A172 (cell line): ENCODE measurements around the gene PCGF3. TPM values are rescaled to one million over a fixed set of nuclear protein-coding genes. Genes with fewer than 3 reads are reported as not detected.
A peak's percentile ranks its signal among the peaks of the same experiment; 100 is the strongest.

ENCODE experiments used
- DNase-seq: peaks from one replicate; pipeline ENCODE4 v3.0.0-alpha.2; 2015; ENCODE audit warnings: low spot score
- total RNA-seq: library from RNA; depleted of rRNA; stranded (reverse); fragments of >200 nt; shearing (Covaris generic); gene quantifications from 2 replicates; pipeline ENCODE4 v1.2.3, GENCODE V29; 2014; rRNA removed

The PCGF3 gene, protein sequence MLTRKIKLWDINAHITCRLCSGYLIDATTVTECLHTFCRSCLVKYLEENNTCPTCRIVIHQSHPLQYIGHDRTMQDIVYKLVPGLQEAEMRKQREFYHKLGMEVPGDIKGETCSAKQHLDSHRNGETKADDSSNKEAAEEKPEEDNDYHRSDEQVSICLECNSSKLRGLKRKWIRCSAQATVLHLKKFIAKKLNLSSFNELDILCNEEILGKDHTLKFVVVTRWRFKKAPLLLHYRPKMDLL
- 38.4 and 56.3 TPM in 2 replicates for total RNA-seq

DNA sequence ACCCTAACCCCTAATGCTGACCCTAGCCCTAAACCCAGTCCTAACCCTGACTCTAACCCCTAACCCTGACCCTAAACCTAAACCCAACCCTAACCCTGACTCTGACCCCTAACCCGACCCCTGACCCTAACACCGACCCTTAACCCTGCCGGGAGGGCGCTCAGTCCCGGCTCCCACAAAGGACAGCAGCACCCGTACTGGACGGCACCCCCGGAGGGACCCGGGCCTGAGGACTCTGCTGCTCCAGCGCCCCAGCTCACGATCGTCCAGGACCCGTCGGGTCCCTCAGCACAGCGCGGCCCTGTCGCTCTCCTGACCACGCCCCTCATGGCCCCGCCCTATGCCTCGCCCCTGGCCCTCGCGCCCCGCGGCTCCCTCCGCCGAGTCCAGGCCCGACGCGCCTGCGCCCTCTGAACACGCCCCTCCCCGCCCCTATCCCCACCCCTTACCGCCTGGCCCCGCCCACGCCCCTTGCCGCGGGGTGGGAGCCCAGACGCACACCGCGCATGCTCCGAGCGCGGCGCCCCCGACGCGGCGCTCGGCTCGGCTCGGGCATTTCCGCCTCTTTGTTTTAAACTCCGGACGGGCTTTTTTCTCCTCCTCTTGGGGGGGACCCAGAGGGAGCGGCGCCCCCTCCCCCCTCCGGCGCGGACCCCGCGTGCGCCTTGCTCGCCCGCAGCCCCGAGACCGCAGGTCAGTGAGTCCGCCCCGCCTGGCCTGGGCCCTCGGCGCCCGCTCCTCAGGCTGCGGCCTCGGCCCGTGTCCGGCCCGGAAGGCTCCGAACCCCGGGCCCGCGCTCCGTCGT is at the start of gene PCGF3:
TSS of gene PCGF3 (plus strand) at position 555 of the 805 bp plus-strand sequence. CDS start 27,849 bp downstream, outside the sequence.
- DNase-seq = peak; percentile 72

DNA sequence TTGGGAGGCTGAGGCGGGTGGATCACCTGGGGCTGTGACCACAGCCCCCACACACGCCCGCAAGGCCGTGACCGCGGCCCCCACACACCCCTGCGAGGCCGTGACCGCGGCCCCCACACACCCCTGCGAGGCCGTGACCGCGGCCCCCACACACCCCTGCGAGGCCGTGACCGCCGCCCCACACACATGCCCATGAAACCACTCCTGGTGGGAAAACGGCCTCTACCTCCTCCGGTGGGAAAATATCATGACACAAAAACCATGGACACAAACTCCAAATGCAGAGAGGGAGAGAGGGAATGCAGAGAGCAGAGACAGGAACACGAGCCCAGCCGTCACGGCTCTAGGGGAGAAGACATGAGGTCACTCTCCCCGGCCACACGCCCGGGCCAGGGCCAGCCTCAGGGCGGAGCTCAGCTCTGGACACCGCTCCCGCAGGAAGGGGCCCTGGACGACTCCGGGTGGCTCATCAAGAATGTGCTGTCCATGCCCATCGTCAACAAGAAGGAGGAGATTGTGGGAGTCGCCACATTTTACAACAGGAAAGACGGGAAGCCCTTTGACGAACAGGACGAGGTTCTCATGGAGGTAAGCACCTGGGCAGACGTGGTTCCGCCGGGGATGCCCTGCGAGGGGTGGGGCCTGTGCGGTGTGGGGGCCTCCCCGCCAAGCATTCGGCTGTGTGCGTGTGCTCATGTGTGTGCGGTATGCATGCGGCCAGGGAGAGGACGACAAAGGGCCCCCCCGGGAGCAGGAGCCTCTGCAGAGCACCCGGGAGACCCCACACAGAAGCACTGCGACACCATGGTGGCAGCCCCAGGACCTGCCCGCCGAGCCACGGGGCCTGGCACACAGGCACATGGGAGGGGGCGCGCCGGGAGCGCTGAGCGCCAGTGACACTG is 48.9 kb upstream of the PCGF3 start:
- no peak for DNase-seq

DNA sequence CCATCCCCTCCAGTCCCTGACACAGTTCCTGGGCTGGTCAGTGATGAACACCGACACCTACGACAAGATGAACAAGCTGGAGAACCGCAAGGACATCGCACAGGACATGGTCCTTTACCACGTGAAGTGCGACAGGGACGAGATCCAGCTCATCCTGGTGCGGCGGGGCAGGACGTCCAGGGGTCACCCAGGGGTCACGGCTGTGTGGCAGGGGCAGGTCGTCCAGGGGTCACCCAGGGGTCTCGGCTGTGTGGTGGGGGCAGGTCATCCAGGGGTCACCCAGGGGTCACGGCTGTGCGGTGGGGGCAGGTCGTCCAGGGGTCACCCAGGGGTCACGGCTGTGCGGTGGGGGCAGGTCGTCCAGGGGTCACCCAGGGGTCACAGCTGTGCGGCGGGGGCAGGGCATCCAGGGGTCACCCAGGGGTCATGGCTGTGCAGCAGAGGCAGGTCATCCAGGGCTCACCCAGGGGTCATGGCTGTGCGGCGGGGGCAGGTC is 48.2 kb upstream of the PCGF3 start:
- DNase-seq = no peak

DNA sequence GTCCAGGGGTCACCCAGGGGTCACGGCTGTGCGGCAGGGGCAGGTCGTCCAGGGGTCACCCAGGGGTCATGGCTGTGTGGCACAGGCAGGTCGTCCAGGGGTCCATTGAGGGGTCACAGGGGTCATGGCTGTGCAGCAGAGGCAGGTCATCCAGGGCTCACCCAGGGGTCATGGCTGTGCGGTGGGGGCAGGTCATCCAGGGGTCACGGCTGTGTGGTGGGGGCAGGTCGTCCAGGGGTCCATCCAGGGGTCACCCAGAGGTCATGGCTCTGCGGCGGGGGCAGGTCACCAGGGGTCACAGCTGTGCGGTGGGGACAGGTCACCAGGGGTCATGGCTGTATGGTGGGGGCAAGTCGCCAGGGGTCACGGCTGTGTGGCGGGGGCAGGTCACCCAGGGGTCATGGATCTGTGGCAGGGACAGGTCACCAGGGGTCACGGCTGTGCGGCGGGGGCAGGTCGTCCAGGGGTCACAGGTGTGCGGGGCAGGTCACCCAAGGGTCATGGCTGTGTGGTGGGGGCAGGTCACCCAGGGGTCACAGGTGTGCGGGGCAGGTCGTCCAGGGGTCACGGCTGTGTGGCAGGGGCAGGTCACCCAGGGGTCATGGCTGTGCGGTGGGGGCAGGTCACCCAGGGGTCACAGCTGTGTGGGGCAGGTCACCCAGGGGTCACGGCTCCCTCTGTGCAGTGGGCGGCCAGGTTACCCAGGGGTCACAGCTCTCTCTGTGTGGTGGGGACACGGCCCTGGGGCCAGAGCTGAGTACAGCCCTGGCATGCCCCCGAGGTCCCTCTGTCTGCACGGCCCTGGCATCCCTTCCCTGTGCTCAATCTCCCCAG is 47.6 kb upstream of the PCGF3 start:
- no peak for DNase-seq

DNA sequence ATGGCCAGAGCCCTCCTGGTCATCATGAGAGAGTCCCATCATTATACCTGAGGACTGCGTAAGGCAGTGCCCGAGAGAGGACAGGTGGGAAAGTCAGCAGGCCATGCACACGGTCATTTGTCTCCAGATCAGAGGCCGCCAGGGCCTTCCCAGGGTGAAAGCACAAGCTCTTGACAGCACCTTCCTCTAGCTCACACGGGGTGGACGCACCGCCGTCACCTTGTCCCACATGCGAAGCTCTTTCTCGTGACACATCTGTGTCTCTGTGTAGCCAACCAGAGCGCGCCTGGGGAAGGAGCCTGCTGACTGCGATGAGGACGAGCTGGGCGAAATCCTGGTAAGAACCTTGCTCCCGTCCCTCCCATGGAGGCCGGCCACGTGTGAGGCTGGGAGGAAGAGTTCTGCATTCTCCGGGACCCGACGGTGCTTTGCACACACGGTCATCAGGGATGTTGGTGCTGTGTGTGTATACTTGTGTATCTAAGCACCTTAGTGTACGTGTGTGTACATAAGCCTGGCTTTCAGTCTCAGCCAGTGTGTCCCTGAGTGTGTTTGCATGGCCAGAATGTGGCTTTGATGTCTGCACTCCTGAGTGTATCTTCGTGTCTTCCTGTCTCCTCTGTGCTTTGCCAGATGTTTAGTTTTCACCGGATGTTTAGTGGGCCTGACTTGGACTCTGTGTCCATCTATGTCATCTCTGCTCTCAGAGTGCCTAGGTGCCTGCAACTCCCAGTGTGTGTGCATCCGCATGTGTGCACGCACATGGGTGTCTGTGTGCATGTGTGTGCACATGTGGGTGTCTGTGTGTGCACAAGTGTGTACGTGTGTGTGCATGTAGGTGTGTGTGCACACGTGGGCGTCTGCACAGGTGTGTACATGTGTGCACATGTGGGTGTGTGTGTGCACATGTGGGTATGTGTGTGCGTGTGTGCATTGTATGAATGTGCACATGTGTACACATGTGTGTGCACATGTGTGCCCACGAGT is 46.7 kb upstream of the PCGF3 start:
- no peak for DNase-seq

DNA sequence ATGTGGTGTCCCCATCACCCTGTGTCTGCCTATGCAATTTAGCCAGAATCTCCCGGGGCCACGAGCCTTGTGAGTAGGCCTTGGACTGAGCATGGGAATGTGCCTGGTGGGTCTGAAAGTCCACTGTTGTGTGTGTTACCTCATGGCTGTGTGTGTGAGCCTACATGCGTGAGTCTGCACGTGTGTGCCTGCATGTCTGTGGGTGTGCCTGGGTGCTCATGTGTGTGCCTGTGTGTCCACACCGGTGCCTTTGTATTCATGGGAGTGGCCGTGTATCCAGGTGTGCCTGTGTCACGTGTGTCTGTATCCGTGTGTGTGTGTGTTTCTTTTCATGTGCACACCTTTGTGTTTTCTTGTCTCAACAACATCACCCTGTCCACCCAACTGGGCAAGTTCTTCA is 45.8 kb upstream of the PCGF3 start:
- no peak for DNase-seq

DNA sequence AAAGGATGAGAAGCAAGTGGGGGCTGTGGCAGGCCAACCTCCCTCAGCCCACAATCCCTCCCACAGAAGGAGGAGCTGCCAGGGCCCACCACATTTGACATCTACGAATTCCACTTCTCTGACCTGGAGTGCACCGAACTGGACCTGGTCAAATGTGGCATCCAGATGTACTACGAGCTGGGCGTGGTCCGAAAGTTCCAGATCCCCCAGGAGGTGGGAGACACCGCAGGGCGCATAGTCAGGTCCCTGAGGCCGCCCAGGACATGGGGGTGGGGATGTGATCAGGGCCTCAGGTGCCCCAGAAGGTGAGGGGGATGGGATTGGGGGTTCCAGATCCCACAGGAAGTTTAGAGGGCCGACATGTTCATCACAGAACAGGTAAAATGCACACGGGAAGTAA is 45.2 kb upstream of the PCGF3 start:
- no peak for DNase-seq

DNA sequence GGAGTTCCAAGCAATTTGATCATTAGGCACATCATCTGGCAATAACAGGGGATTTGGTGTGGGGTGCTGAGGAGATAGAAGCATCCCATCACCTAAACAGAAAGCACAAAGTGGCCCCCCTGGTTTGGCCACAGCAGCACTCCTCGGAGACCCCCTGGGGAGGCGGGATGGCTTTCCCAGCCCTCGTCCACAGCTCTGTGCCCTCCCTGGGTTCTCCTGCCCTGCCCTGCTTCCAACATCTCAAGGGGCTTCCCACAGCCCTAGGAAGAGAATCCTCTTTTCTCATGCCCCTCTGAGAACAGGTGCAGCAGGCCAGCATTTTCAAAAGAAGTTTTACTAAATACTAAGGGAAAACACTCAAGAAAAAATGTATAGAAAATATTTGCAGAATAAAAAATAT is 44.4 kb upstream of the PCGF3 start:
- DNase-seq = no peak

DNA sequence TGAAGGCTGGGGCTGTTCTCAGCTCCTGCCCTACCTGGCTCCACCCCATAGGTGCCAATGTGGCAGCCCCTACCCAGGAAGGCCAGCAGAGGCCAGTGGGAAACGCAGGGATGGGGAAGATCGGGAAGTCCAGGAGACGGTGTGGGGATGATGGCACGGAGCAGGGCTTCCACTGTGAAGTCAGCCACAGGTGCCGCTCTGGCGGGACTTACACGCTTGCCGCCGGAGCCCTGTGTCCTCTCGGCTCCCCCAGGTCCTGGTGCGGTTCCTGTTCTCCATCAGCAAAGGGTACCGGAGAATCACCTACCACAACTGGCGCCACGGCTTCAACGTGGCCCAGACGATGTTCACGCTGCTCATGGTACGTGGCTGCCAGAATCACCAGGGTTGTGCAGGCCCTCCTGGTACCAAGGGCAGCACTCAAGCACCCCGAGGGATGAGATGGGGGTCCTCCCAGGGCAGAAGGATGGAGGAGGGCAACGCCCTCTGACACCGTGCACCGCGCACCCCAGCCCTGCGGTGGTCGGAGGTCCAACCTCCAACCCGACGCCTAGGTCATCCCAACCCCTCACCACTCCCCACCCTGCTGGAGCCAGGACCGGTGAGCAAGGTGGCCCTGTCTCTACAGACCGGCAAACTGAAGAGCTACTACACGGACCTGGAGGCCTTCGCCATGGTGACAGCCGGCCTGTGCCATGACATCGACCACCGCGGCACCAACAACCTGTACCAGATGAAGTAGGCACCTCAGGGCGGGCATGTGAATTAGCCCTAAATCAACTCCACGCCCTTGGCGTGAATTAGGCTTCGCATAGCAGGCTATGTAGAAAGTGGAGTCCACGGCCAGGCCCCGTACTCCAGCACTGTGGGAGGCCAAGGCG is 43.5 kb upstream of the PCGF3 start:
- DNase-seq = no peak

DNA sequence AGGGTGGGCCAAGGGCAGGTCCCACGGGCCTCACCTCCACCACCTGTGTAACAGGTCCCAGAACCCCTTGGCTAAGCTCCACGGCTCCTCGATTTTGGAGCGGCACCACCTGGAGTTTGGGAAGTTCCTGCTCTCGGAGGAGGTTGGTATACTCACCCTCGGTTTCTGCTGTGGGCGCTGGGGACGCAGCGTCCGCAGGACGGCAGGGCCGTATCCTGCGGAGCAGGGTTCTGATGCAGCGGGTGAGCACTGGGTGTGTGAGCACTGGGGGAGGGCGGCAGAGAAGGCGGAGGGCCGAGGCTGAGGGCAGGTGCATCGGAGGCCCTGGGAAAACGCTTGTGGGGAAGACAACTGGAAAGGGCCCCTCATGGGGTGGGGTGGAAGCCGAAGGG is 42.6 kb upstream of the PCGF3 start:
- no peak for DNase-seq

DNA sequence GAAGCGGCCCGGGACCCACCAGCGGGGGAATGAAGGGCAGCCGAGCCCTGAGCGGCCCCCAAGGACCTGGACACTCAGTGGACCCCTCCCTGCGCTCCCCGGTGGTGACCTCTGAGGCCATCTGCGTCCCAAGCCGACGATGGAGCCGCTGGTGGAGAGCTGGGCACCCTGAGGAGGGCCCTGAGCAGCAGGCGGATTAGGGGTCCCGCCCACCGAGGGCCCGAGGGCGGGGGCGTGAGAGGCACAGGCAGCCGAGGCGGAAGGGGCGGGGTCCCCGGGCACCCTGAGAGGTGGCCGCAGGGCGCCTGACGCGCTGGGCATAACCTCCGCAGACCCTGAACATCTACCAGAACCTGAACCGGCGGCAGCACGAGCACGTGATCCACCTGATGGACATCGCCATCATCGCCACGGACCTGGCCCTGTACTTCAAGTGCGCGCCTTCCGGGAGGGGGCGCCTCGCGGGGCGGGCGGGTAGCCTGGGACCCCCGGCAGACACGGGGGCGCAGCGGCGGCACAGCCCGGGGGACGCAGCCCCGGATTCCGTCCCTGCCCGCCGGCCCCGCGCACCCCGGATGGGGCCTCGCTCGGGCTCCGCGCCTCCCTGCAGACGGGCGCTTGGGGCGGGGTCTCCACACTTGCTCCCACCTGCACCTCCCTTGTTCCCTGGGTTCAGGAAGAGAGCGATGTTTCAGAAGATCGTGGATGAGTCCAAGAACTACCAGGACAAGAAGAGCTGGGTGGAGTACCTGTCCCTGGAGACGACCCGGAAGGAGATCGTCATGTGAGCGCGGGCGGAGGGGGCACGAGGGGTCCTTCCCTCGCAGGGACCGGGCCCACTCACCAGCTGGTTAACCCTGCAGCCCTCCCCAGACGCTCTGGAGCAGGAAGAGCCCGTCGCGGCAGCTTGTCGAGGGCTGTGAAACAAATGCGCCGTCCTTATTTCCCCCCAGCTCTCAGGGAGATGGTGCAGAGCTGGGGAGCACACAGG is 41.9 kb upstream of the PCGF3 start:
- DNase-seq = no peak

DNA sequence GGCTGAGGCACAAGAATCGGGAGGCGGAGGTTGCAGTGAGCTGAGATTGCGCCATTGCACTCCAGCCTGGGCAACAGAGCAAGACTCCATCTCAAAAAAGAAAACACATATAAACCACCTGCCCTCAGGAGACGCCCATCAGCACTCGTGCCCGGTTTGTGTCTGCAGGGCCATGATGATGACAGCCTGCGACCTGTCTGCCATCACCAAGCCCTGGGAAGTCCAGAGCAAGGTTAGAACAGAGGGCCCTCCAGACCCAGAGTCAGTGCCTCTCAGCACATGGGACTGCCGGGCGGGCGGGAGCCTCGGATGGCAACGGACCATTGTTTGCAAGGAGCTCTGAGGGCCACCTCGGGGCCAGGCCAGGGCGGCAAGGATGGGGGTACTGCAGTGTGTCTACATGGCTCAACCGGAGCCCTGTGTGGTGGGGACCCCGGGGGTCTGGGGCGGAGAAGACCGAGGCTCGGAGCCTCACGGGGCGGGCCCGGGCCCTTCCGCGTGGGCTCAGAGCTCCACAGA is 40.9 kb upstream of the PCGF3 start:
- no peak for DNase-seq

DNA sequence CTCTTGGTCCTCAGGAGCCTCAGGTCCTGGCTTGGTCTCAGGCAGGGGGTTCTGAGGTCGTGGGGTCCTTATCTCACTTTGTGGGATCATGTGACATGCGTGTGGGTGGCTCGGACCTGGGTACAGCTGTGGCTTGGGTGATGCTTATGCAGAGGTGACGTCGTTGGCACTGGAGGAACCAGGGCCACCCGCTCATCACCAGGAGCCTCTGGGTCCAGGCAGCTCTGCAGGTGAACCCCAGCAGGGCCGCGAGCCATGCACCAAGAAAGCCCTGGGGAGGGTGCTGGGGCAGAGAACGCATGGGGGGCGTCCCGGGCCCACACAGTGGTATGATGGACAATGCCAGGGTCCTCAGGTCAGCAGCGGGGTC is 40.3 kb upstream of the PCGF3 start:
- DNase-seq = no peak

DNA sequence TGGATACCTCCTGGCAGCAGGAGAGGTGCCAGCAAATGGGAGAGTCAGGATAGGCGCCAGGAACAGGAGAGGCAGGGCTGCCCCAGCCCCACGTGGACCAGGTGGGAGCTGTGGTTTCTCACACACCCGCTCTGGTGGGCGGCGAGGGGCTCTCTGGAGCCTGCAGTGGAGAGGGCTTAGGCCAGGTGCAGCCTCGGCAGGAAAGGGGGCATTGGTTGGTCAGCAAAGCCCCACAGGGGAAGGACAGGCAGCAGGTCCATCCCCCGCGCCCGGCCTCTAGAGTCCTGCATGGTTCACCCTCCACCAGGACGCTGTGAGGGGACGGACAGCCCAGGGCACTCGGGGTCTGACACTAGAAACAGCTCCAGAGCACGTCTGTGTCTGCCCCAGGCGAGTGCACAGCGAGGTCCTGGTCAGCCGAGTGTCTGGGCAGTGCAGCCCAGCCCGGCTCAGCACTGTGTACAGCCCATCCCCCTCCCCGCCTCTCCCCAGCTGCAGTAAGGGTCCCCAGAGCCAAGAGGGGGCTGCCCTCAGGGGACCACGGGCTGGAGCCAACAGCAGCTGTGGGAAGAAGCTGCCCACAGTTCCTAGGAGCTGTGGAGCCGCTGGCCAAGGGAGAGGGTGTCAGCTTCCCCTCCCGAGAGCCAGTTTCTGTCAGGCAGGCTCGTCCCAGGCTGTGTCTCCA is 39.7 kb upstream of the PCGF3 start:
- DNase-seq = no peak

DNA sequence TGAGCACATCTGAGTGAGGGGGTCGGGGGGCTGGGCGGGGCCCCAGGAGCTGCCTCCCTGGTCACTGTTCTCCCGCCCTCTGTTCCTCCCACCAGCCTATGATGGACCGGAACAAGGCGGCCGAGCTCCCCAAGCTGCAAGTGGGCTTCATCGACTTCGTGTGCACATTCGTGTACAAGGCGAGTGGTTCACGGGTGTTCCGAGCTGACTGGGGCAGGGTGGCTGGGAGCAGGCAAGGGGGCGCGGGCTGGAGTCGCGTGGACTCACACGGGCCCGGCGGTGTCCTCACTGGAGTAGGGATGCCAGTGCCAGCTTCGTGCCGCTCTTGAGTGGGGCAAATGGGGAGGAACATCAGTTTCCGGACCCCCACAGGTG is 39.2 kb upstream of the PCGF3 start:
- DNase-seq = no peak

DNA sequence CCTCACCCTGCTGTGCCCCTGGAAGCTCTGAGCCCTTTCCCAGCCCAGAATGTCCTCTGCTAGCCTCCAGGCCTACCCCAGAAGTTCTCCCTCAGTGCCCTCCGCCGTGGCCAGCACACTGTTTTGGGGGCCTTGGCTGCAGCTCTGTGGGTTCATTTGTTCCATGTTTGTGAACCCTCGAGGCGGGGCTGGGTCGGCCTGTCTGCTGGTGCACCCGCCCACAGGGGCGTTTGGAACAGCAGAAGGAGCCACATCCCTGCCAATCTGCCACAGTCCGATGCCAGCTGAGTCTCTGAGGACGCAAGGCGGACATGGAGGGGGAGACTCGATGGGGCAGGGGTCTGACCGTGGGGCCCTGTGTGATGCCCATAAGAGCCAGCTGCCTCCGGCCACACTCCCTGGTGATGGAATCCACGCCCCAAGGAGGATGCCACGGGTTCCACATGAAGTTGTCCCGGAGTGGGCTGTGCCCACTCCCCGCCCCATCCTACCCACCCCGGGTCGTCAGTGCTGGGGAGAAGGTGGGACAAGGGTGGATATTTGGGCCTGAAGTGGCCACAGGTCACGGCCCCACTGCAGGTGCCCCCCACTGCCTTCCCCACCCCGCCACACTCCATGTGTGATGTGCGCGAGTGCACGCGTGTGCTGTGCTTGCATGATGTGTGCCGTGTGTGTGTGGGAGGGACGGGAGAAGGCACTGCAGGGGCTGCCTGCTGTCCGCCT is 38.6 kb upstream of the PCGF3 start:
- DNase-seq = no peak
